H9 (cell line): ENCODE data around the gene PTPN3. TPM values are rescaled to one million over a fixed set of nuclear protein-coding genes. Genes with fewer than 3 reads are reported as not detected.

Source experiments
- DNase-seq: peaks from one replicate; pipeline ENCODE4 v3.0.0-alpha.2; 2017
- H2AFZ ChIP-seq: one replicate; pipeline ENCODE4 v1.6.1; 2013; ENCODE audit warnings: mild to moderate bottlenecking, low read length, control low read depth, moderate library complexity
- H2AK5ac ChIP-seq: 2 replicates; pipeline ENCODE4 v1.6.1; 2013; ENCODE audit warnings: low read length, control low read depth, mixed read lengths; ENCODE audit not compliant: insufficient read length
- H2BK120ac ChIP-seq: one replicate; pipeline ENCODE4 v1.6.1; 2013; ENCODE audit warnings: low read depth, mild to moderate bottlenecking, low read length, control low read depth, inconsistent platforms; ENCODE audit not compliant: poor library complexity, severe bottlenecking
- H2BK12ac ChIP-seq: 2 replicates; pipeline ENCODE4 v1.6.1; 2013; ENCODE audit warnings: low read length, control low read depth, mixed read lengths, low read depth; ENCODE audit not compliant: insufficient read length
- H2BK15ac ChIP-seq: 2 replicates; pipeline ENCODE4 v1.6.1; 2013; ENCODE audit warnings: low read depth, low read length, control low read depth
- H2BK20ac ChIP-seq: one replicate; pipeline ENCODE4 v1.6.1; 2013; ENCODE audit warnings: low read depth, mild to moderate bottlenecking, low read length, control low read depth, inconsistent platforms; ENCODE audit not compliant: poor library complexity, severe bottlenecking
- H2BK5ac ChIP-seq: 2 replicates; pipeline ENCODE4 v1.6.1; 2013; ENCODE audit warnings: low read length, control low read depth, mixed read lengths; ENCODE audit not compliant: insufficient read length
- H3K14ac ChIP-seq: 2 replicates; pipeline ENCODE4 v1.6.1; 2013; ENCODE audit warnings: low read length, control low read depth; ENCODE audit not compliant: insufficient read depth
- H3K18ac ChIP-seq: 2 replicates; pipeline ENCODE4 v1.6.1; 2013; ENCODE audit warnings: low read depth, mild to moderate bottlenecking, mixed read lengths, low read length, control low read depth; ENCODE audit not compliant: insufficient read length
- H3K23ac ChIP-seq: 2 replicates; pipeline ENCODE4 v1.6.1; 2013; ENCODE audit warnings: low read length, control low read depth, mixed read lengths, low read depth; ENCODE audit not compliant: insufficient read length
- H3K23me2 ChIP-seq: 2 replicates; pipeline ENCODE4 v1.6.1; 2013; ENCODE audit warnings: low read depth, mild to moderate bottlenecking, mixed read lengths, low read length, control low read depth; ENCODE audit not compliant: insufficient read length, poor library complexity, severe bottlenecking
- H3K27ac ChIP-seq: 2 replicates; pipeline ENCODE4 v1.5.1; 2013; ENCODE audit warnings: low read length, control low read depth, mixed read lengths, low read depth; ENCODE audit not compliant: insufficient read length
- H3K27me3 ChIP-seq: 2 replicates; pipeline ENCODE4 v1.6.1; 2013; ENCODE audit warnings: low read length, control low read depth, inconsistent platforms; ENCODE audit not compliant: insufficient read depth
- H3K4ac ChIP-seq: 2 replicates; pipeline ENCODE4 v1.6.1; 2013; ENCODE audit warnings: low read depth, mild to moderate bottlenecking, control low read depth, inconsistent platforms, low read length, moderate library complexity
- H3K4me1 ChIP-seq: 2 replicates; pipeline ENCODE4 v1.6.1; 2013; ENCODE audit warnings: low read length, control low read depth, inconsistent platforms; ENCODE audit not compliant: insufficient read depth
- H3K4me2 ChIP-seq: 2 replicates; pipeline ENCODE4 v1.6.1; 2013; ENCODE audit warnings: low read length, control low read depth, mixed read lengths; ENCODE audit not compliant: insufficient read length, insufficient read depth
- H3K56ac ChIP-seq: 2 replicates; pipeline ENCODE4 v1.6.1; 2013; ENCODE audit warnings: low read depth, mild to moderate bottlenecking, mixed read lengths, low read length, control low read depth; ENCODE audit not compliant: insufficient read length
- H3K79me1 ChIP-seq: 2 replicates; pipeline ENCODE4 v1.6.1; 2013; ENCODE audit warnings: low read depth, mild to moderate bottlenecking, moderate library complexity, low read length, control low read depth, inconsistent platforms; ENCODE audit not compliant: insufficient read depth, poor library complexity, severe bottlenecking
- H3K79me2 ChIP-seq: 2 replicates; pipeline ENCODE4 v1.6.1; 2013; ENCODE audit warnings: low read length, control low read depth, inconsistent platforms; ENCODE audit not compliant: insufficient read depth
- H3K9ac ChIP-seq: 2 replicates; pipeline ENCODE4 v1.6.1; 2013; ENCODE audit warnings: low read length, control low read depth, mixed read lengths; ENCODE audit not compliant: insufficient read length; ENCODE audit errors: extremely low read depth
- H3K9me3 ChIP-seq: one replicate; pipeline ENCODE4 v1.6.1; 2013; ENCODE audit warnings: low read depth, low read length, inconsistent platforms; ENCODE audit not compliant: control insufficient read depth
- H3T11ph ChIP-seq: one replicate; pipeline ENCODE4 v1.6.1; 2013; ENCODE audit warnings: mild to moderate bottlenecking, low read length, control low read depth, inconsistent platforms
- H4K20me1 ChIP-seq: one replicate; pipeline ENCODE4 v1.6.1; 2013; ENCODE audit not compliant: control insufficient read depth, insufficient read length, insufficient read depth
- H4K5ac ChIP-seq: 2 replicates; pipeline ENCODE4 v1.6.1; 2013; ENCODE audit warnings: low read depth, mild to moderate bottlenecking, mixed read lengths, low read length, control low read depth; ENCODE audit not compliant: insufficient read length
- H4K8ac ChIP-seq: replicated peaks from 2 replicates; pipeline ENCODE4 v1.6.1; 2013; ENCODE audit warnings: low read length, control low read depth, mixed read lengths, low read depth; ENCODE audit not compliant: insufficient read length
- H4K91ac ChIP-seq: 2 replicates; pipeline ENCODE4 v1.6.1; 2013; ENCODE audit warnings: low read depth, mild to moderate bottlenecking, moderate library complexity, mixed read lengths, low read length, control low read depth; ENCODE audit not compliant: insufficient read length
- H3K27ac Mint-ChIP-seq, 3 experiments: 2 replicates in 2 of 3; 3 replicates in 1 of 3; pipeline ENCODE4 v1.8.0; 2020 to 2021; ENCODE audit warnings: mixed read lengths in 3 of 3, mild to moderate bottlenecking in 1 of 3, moderate library complexity in 1 of 3
- H3K27me3 Mint-ChIP-seq: 2 replicates; pipeline ENCODE4 v1.8.0; 2021; ENCODE audit warnings: low read depth, mild to moderate bottlenecking, moderate library complexity, mixed read lengths
- H3K36me3 Mint-ChIP-seq, 3 experiments: 2 replicates in 2 of 3; 3 replicates in 1 of 3; pipeline ENCODE4 v1.8.0; 2020 to 2021; ENCODE audit warnings: low read depth in 3 of 3, mixed read lengths in 3 of 3; ENCODE audit not compliant: insufficient read depth in 1 of 3
- H3K4me1 Mint-ChIP-seq, 2 experiments: 2 replicates each; pipeline ENCODE4 v1.8.0; 2020; ENCODE audit warnings: mixed read lengths in 2 of 2
- H3K4me3 Mint-ChIP-seq, 2 experiments: 2 replicates in 1 of 2; 3 replicates in 1 of 2; pipeline ENCODE4 v1.8.0; 2020 to 2021; ENCODE audit warnings: mild to moderate bottlenecking in 2 of 2, mixed read lengths in 2 of 2, moderate library complexity in 1 of 2
- H3K9me3 Mint-ChIP-seq, 2 experiments: 2 replicates in 1 of 2; 3 replicates in 1 of 2; pipeline ENCODE4 v1.8.0; 2020; ENCODE audit warnings: mild to moderate bottlenecking in 2 of 2, mixed read lengths in 2 of 2, moderate library complexity in 1 of 2
- WGBS: extraction: QIAGEN DNeasy Blood & Tissue Kit; methylation state at CpG from one replicate; pipeline ENCODE4 v1.1.7; 2013; ENCODE audit warnings: missing lambda C conversion rate, low lambda C conversion rate, mixed read lengths; ENCODE audit not compliant: insufficient read length; ENCODE audit errors: extremely low coverage; 5-methylcytosine and 5-hydroxymethylcytosine counted together
- total RNA-seq: library from RNA; stranded (reverse); gene quantifications from 2 replicates; pipeline ENCODE4 v1.2.1, GENCODE V29; 2021
- TF ChIP-seq, protein P1 (sequence below): fragments of 200-600 bp; sonication (generic); conservative IDR thresholded peaks from 3 replicates; pipeline ENCODE4 v1.8.0; 2021; ENCODE audit warnings: antibody characterized with exemption, mild to moderate bottlenecking

The PTPN3 gene
- total RNA-seq, 1 experiment from 2014 or later = 2.6 TPM

DNA sequence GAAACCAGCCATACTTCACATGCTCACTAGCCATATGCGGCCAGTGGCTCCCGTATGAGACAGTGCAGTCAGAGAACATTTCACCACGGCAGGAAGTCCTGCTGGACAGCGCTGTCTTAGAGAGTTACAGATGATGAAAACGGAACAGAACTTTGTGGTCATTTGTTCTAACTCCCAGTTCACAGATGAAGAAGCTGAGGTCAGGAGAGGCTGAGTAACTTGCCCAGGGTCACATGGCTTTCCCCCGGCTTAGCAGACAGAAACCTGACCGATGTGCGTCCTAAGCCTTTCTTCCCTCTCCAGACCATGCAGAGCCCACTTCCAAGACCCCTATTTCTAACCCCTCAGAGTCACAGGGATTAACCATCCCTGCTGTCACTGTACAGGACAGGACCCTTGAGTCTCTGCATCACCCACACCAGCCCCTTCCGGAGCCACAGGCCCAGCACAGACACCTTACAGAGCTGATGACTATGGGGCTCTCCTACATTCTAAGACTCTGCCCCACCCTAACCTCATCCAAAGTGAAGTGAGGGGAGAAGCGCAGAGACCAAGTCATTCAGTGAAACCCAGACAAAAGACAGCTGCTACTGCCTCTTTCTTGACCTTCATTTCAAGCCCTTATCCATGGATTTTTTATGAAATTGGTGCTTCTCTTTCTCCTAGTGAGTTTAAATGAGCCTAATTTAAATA lies 86.9 kb downstream of the PTPN3 start:
- H2AFZ ChIP-seq = no peak overlapping the region
- no peak overlapping the region for H3K4me2 ChIP-seq
- no peak overlapping the region for H3K18ac ChIP-seq
- H3K27ac ChIP-seq = no peak overlapping the region
- no peak overlapping the region for H3K9ac ChIP-seq
- no peak overlapping the region for H2BK20ac ChIP-seq
- no peak overlapping the region for H3K14ac ChIP-seq
- H2BK15ac ChIP-seq = no peak overlapping the region
- no peak overlapping the region for H4K91ac ChIP-seq
- peaks cover 0 to 3% (median 0%) of the 10 kb centered on the region in 3 experiments; a peak in 1 of 7 replicates for H3K36me3 Mint-ChIP-seq
- peaks cover 10% of the 10 kb centered on the region; the same call in 1 of the 2 replicates for H3K4me1 ChIP-seq
- no peak overlapping the region for H3K56ac ChIP-seq
- H4K5ac ChIP-seq = no peak overlapping the region
- no peak for DNase-seq
- H3K9me3 ChIP-seq = no peaks in the 10 kb centered on the region
- H4K8ac ChIP-seq = no peak overlapping the region
- TF ChIP-seq, protein P1, sequence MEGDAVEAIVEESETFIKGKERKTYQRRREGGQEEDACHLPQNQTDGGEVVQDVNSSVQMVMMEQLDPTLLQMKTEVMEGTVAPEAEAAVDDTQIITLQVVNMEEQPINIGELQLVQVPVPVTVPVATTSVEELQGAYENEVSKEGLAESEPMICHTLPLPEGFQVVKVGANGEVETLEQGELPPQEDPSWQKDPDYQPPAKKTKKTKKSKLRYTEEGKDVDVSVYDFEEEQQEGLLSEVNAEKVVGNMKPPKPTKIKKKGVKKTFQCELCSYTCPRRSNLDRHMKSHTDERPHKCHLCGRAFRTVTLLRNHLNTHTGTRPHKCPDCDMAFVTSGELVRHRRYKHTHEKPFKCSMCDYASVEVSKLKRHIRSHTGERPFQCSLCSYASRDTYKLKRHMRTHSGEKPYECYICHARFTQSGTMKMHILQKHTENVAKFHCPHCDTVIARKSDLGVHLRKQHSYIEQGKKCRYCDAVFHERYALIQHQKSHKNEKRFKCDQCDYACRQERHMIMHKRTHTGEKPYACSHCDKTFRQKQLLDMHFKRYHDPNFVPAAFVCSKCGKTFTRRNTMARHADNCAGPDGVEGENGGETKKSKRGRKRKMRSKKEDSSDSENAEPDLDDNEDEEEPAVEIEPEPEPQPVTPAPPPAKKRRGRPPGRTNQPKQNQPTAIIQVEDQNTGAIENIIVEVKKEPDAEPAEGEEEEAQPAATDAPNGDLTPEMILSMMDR = no peak
- no CpG with 5 or more reads among the region's 10 CpGs for WGBS
- H2BK5ac ChIP-seq = no peak overlapping the region
- peaks cover 40 to 45% of the 10 kb centered on the region in 2 experiments for H3K4me1 Mint-ChIP-seq
- H3K4me3 Mint-ChIP-seq = no peak overlapping the region
- no peaks in the 10 kb centered on the region for H3K79me2 ChIP-seq
- H3T11ph ChIP-seq = no peak overlapping the region
- no peak overlapping the region for H3K4ac ChIP-seq
- no peaks in the 10 kb centered on the region for H4K20me1 ChIP-seq
- no peak overlapping the region for H2BK12ac ChIP-seq
- no peak overlapping the region for H3K23ac ChIP-seq
- no peaks in the 10 kb centered on the region for H3K27me3 Mint-ChIP-seq
- no peaks in the 10 kb centered on the region for H3K79me1 ChIP-seq
- H2BK120ac ChIP-seq = no peak overlapping the region
- H3K27me3 ChIP-seq = no peaks in the 10 kb centered on the region
- no peaks in the 10 kb centered on the region for H3K9me3 Mint-ChIP-seq
- no peaks in the 10 kb centered on the region for H3K23me2 ChIP-seq
- H2AK5ac ChIP-seq = no peak overlapping the region
- peak overlapping the region in 1 of 3 experiments; percentile 44; a peak in 2 of 7 replicates for H3K27ac Mint-ChIP-seq
